H7 (cell line): Measurements from ENCODE around the gene WLS. TPM values are rescaled to one million over a fixed set of nuclear protein-coding genes. Genes with fewer than 3 reads are reported as not detected.

Experiments
- DNase-seq: peaks from one replicate; pipeline ENCODE4 v3.0.0; 2012
- H3K27me3 ChIP-seq: 2 replicates; pipeline ENCODE4 v1.6.0; 2011; ENCODE audit warnings: mild to moderate bottlenecking, low read length; ENCODE audit not compliant: control insufficient read depth, insufficient read depth
- H3K36me3 ChIP-seq: replicated peaks from 2 replicates; pipeline ENCODE4 v1.5.1; 2011; ENCODE audit warnings: low read length; ENCODE audit not compliant: control insufficient read depth, insufficient read depth
- H3K4me3 ChIP-seq: 2 replicates; pipeline ENCODE4 v1.5.1; 2011; ENCODE audit warnings: low read depth, mild to moderate bottlenecking, control low read depth, low read length, moderate library complexity; ENCODE audit not compliant: insufficient read depth
- total RNA-seq: library from RNA; depleted of rRNA; stranded (reverse); fragments of >200 nt; shearing (Covaris generic); gene quantifications from 2 replicates; pipeline ENCODE4 v1.2.3, GENCODE V29; 2014

Gene WLS
- total RNA-seq, 1 experiment from 2014 or later: 9.5 TPM

GRCh38 chr1:68151690-68152089 lies 80.6 kb downstream of the WLS start:
- Histone ChIP-seq H3K36me3 (no peaks in the 10 kb centered on the region), H3K4me3 (no peak overlapping the region), H3K27me3 (no peaks in the 10 kb centered on the region)
- peak; percentile 21 for DNase-seq

- Histone ChIP-seq H3K27me3 (no peaks in the 10 kb centered on the region), H3K36me3 (no peaks in the 10 kb centered on the region), H3K4me3 (no peak overlapping the region)
- no peak for DNase-seq
Measured at GRCh38 chr1:68149907-68150306, 82.4 kb downstream of the WLS start.

GRCh38 chr1:68149110-68149798 lies 83.1 kb downstream of the WLS start:
- Histone ChIP-seq H3K27me3 (no peaks in the 10 kb centered on the region), H3K4me3 (no peak overlapping the region), H3K36me3 (no peaks in the 10 kb centered on the region)
- no peak for DNase-seq

- H3K36me3 ChIP-seq: no peaks in the 10 kb centered on the region
- H3K27me3 ChIP-seq: no peaks in the 10 kb centered on the region
- H3K4me3 ChIP-seq: no peak overlapping the region
- DNase-seq: no peak
Measured at GRCh38 chr1:68148631-68149030, 83.7 kb downstream of the WLS start.

- no peaks in the 10 kb centered on the region for H3K36me3 ChIP-seq
- H3K27me3 ChIP-seq: no peaks in the 10 kb centered on the region
- no peak overlapping the region for H3K4me3 ChIP-seq
- no peak for DNase-seq
Measured at GRCh38 chr1:68147534-68148171, 84.7 kb downstream of the WLS start.

GRCh38 chr1:68145418-68146126 lies 86.8 kb downstream of the WLS start:
- no peak for DNase-seq
- no peak overlapping the region for H3K4me3 ChIP-seq
- no peaks in the 10 kb centered on the region for H3K27me3 ChIP-seq
- H3K36me3 ChIP-seq: no peaks in the 10 kb centered on the region

- DNase-seq: no peak
- Histone ChIP-seq H3K27me3 (no peaks in the 10 kb centered on the region), H3K4me3 (no peak overlapping the region), H3K36me3 (no peaks in the 10 kb centered on the region)
Measured at GRCh38 chr1:68144856-68145255, 87.5 kb downstream of the WLS start.

- H3K4me3 ChIP-seq: no peak overlapping the region
- H3K27me3 ChIP-seq: no peaks in the 10 kb centered on the region
- no peak for DNase-seq
- no peaks in the 10 kb centered on the region for H3K36me3 ChIP-seq
Measured at GRCh38 chr1:68143633-68144032, 88.7 kb downstream of the WLS start.

GRCh38 chr1:68142461-68142860 lies 89.9 kb downstream of the WLS start:
- no peak for DNase-seq
- no peaks in the 10 kb centered on the region for H3K36me3 ChIP-seq
- no peaks in the 10 kb centered on the region for H3K27me3 ChIP-seq
- H3K4me3 ChIP-seq: no peak overlapping the region

GRCh38 chr1:68142036-68142435 lies 90.3 kb downstream of the WLS start:
- H3K4me3 ChIP-seq: no peak overlapping the region
- H3K36me3 ChIP-seq: no peaks in the 10 kb centered on the region
- no peak for DNase-seq
- no peaks in the 10 kb centered on the region for H3K27me3 ChIP-seq

GRCh38 chr1:68141071-68142021 lies 91.0 kb downstream of the WLS start:
- Histone ChIP-seq H3K36me3 (no peaks in the 10 kb centered on the region), H3K4me3 (no peak overlapping the region), H3K27me3 (no peaks in the 10 kb centered on the region; the same call in 1 of the 2 replicates)
- peak; percentile 9 for DNase-seq

- no peaks in the 10 kb centered on the region for H3K36me3 ChIP-seq
- no peak for DNase-seq
Measured at GRCh38 chr1:68140536-68140935, 91.8 kb downstream of the WLS start.

GRCh38 chr1:68136187-68136586 lies 96.1 kb downstream of the WLS start:
- H3K36me3 ChIP-seq: no peaks in the 10 kb centered on the region
- H3K4me3 ChIP-seq: no peak overlapping the region
- peaks cover 1% of the 10 kb centered on the region; the same call in 1 of the 2 replicates for H3K27me3 ChIP-seq
- DNase-seq: no peak

More at GRCh38 chr1:68140536-68140935, 91.8 kb downstream of the WLS start:
- Histone ChIP-seq H3K4me3 (no peak overlapping the region), H3K27me3 (no peaks in the 10 kb centered on the region; the same call in 1 of the 2 replicates)

- H3K36me3 ChIP-seq: no peaks in the 10 kb centered on the region
- H3K4me3 ChIP-seq: no peak overlapping the region
- H3K27me3 ChIP-seq: peaks cover 1% of the 10 kb centered on the region; the same call in 1 of the 2 replicates
- DNase-seq: no peak
Measured at GRCh38 chr1:68132426-68133130, 99.7 kb downstream of the WLS start.
